VCaP (cell line): ENCODE data around the gene HAND2.

ENCODE experiments used
- H3K27ac ChIP-seq: fragments of 450-650 bp; 2 replicates; pipeline ENCODE4 v1.5.1; 2017
- TF ChIP-seq, protein P1 (sequence below): fragments of 450-650 bp; conservative IDR thresholded peaks from 2 replicates; pipeline ENCODE4 v1.5.1; 2017; ENCODE audit warnings: mild to moderate bottlenecking, moderate library complexity

Gene HAND2

DNA sequence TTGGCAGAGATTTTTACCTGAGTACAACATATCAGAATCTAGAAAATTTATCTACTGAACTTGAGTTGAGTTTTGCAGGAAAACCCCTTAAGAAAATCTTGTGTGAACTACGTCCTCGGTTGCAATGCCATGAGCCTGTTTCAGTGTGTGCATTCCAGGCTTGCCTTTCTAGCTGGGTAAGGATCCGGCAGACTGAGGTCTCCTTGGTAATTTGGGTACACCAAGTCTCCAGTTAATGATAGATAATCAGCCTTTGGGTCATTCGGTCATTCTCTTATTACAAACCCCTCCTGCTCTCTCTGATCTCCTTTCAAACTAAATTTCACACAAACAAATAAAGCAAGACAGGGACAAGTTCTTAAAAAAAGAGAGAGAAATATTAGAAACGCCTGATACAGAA lies 5.9 kb upstream of the HAND2 start:
- TF ChIP-seq, protein P1, sequence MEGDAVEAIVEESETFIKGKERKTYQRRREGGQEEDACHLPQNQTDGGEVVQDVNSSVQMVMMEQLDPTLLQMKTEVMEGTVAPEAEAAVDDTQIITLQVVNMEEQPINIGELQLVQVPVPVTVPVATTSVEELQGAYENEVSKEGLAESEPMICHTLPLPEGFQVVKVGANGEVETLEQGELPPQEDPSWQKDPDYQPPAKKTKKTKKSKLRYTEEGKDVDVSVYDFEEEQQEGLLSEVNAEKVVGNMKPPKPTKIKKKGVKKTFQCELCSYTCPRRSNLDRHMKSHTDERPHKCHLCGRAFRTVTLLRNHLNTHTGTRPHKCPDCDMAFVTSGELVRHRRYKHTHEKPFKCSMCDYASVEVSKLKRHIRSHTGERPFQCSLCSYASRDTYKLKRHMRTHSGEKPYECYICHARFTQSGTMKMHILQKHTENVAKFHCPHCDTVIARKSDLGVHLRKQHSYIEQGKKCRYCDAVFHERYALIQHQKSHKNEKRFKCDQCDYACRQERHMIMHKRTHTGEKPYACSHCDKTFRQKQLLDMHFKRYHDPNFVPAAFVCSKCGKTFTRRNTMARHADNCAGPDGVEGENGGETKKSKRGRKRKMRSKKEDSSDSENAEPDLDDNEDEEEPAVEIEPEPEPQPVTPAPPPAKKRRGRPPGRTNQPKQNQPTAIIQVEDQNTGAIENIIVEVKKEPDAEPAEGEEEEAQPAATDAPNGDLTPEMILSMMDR = no peak
- no peak overlapping the region for H3K27ac ChIP-seq

DNA sequence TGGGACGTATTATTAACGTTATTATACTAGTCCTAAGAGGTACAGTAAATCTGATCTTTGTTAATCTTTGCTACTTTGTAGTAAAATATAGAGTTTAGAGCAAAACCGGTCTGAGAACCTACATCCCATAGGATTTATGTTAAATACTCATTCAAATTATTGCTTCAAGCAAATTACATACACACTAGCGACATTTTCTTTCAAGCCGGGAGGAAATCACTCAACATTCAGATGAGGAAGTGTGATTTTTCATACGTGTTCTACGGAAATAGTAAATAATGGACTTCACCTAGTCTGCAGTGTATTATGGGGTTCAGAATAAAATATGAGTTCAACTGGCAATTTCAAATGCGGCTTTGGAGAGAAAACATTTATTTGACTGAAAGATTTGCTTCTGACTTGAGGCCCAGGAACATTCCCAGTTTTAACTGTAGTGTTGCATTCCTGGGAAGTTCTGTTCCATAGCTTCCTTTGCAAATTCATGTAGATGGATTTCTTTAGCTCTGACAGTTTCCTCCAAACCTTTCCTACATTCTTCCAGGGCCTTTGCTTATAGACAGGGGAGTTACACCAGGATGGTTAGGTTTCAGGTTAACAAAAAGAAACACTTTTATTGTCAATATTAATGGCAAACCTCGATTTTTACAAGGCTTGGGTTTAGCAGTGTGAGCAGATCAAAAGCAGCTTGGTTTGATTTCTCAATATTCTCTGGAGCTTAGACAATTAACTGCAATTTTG lies 5.3 kb upstream of the HAND2 start:
- TF ChIP-seq, protein P1 = no peak

DNA sequence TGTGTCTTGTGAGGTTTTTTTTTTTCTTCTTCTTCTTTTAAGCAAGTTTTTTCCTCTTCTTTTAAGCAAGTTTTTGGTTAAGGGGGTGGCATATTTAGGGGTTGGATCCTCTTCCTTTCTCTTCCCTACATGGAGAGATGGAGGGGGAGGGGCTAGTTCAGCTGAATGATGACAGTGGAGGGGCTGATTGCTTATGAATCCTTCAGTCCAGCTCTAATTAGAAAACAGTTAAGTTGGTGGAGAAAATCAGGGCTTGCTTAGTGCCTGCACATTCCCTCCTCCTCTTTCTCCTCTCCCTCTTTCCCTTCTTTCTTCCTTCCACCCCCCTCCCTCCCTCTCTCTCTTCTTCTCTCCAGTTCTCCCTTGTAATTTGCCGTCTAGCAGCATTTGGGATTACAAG lies 4.4 kb upstream of the HAND2 start:
- no peak overlapping the region for H3K27ac ChIP-seq
- TF ChIP-seq, protein P1 = no peak

More for the DNA sequence above, 5.3 kb upstream of the HAND2 start:
- H3K27ac ChIP-seq = no peak overlapping the region

DNA sequence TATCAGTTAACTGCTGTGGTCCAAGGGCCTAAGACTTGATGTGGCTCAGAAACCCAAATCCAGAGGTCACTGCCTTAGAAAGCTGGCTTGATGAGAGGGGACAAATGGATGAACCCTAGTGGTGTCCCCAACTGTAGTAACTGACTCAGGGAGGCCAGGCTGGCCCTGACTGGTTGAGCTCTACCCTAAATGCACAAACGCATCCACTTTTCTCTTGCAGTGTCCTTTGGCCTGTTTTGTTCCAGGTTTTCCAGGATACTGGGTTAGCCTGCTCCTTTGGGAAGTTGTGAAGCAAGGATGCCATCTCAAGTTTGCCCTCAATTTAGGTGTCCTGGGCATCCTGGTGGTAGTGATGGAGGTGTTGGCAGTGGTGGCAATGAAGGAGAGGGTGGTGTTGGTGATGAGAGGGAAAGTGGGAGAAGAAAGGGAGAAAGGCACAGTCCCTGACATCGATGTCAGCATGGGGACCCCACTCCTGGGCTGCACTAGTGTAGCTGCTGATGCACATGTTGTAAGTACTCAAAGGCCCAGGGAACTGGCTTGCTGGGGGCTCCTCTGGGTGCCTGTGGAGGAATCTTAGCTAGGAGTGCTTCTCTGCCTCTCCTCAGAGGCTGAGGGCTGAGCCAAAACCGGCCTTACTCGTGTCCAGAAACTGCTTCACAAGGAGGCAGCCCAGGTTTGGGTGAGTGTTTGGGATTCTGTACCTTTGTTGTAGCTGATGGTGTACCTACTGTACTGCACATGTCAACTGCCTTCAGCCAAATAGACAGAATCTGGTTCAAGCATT lies 2.9 kb upstream of the HAND2 start:
- TF ChIP-seq, protein P1 = no peak
- no peak overlapping the region for H3K27ac ChIP-seq

DNA sequence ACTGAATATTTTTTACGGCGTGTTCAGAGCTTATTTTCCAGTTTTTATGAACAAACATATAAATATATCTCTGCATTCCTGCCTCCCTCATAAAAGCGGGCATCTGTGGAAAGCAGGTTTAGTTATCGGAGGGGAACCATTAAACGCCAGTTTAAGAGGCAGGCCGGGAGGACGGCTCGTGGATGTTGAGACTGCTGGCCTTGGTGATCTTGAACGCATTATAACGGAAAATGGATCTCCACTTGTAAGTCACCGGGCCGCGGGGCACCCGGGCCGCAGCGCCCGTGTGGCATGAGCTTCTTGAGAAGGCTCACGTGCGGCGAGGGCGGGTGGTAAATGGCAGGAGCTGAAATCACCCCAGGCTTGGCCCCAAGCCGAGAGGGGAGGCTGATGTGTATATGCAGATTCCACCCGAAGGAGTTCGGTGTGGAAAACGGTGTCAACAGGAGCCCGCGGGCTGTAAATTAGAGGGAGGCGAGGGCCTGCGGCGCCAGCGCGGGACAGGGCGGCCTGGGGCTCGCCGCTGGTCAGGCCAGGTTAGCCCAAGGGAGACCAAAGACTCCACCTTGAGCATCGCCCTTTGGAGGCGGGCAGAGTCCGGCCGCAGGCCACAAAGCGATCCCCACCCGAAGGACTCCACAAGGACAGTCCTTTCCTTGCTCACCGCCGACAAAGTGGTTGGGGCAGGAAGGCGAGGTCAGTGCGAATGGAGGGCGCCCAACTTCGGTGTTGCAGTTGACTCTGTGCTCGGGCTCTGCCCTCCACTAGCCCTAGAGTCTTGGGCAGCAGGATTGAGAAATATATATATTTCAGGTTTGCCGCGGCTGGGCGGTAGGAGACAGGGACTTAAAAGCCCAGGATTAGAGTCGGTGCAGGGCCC lies 1.3 kb upstream of the HAND2 start:
- H3K27ac ChIP-seq = no peak overlapping the region
- TF ChIP-seq, protein P1 = no peak

DNA sequence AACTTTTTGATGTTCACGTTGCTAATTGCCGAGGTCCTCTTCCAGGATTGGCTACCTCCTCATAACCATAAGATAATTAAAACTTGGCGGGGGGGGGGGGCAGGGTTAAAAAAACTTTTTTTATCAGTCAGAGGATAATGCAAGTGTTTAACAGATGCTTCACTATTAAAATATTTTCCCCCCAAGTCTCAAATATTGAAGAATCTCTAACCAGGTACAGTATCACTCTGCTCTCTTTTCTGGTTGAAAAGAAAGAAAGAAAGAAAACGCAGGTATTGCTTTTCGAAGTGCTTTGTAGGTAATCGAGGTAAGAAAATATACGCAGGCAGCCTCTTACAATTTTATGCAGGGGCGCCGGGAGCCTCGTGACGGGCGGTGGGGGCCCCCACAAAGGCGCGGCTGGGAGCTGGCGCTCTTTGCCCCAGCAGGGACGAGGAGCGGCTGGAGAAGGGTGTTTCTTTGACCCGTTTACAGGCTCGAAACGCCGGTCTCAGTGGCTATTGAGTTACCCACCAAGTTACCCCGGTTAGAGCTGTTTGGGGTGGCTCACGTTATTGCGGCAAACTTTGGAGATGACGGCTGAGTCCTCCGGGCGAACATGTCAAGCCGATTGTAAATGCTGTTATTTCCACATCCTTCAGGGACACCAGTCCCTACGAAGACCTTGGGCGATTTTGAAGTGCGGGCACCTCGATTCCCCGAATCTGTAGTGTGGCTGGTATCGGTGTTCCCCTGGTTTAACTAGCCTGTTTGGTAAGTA lies 477 bp upstream of the HAND2 start:
- no peak overlapping the region for H3K27ac ChIP-seq
- TF ChIP-seq, protein P1 = no peak
